GM19025 (cell line): ENCODE data around the gene SRD5A3.

Experiments
- ATAC-seq: cut with Tn5 transposase; IDR thresholded peaks from one replicate; pipeline ENCODE4 v1.9.1; 2021; ENCODE audit warnings: mild to moderate bottlenecking, low read depth, moderate library complexity; ENCODE audit not compliant: unreplicated experiment

The SRD5A3 gene

DNA sequence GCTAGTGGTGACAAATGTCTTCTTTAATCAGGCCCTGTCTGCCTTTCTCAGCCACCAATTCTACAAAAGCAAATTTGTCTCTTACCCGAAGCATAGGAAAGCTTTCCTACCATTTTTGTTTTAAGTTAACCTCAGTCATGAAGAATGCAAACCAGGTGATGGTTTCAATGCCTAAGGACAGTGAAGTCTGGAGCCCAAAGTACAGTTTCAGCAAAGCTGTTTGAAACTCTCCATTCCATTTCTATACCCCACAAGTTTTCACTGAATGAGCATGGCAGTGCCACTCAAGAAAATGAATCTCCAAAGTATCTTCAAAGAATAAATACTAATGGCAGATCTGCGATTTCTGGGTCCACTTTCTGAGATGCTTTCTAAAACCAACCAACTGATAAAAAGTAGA lies 23.9 kb downstream of the SRD5A3 start:
- no peak for ATAC-seq

DNA sequence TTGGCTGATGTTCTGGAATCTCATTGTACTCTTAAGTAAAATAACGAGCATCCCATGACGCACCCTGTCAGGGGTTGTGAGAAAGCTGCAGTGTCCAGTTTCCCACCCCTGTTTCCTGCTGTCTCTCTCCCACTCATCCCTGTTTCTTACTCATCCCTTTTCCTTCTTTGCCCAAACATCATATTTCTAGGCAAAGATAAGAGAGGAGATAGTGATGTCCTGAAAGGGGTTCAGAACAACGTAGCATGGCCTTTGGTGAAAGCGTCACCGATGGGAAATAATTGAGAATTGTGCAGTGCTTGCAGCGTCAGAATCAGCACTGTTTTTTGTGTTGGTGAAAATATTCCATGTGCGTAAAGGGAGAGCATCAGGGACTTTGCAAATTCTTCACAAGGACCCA lies 26.2 kb downstream of the SRD5A3 start:
- ATAC-seq, result no peak

DNA sequence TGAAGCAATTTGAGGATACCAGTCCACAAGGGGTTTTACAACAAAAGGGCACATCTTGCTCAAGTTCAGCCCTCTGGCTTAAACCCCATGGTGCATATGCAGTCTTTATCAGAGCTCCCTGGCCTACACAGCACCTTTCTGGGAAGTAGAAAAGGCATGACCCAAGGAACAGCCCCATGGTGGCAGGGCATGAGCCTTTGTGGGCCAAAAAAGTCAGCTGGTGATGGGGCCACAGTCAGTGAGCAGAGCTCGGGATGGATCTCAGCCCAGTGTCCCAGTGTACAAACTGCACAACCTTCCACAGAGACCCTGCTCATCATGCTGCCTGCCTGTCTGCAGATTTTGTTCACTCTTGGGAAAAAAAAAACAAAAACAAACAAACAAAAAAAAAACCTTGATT lies 27.4 kb downstream of the SRD5A3 start:
- ATAC-seq, result no peak

DNA sequence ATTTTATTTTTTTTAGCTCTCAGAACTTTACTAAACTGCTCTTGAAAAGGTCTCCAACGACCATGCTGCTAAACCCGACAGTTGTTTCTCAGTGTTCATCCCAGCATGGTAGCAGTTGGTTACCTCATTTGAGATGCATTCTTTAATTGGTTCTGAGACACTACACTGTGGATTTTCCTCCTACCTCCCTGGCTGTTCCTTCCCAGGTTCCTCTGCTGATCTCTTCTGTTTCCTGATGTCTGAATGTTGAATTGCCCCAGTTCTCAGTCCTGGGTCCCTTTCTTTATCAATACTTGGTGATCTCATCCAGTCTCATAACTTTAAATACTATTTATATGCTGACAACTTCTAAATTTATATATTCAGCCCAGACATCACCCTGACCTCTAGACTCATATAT lies 30.7 kb downstream of the SRD5A3 start:
- ATAC-seq, result no peak

DNA sequence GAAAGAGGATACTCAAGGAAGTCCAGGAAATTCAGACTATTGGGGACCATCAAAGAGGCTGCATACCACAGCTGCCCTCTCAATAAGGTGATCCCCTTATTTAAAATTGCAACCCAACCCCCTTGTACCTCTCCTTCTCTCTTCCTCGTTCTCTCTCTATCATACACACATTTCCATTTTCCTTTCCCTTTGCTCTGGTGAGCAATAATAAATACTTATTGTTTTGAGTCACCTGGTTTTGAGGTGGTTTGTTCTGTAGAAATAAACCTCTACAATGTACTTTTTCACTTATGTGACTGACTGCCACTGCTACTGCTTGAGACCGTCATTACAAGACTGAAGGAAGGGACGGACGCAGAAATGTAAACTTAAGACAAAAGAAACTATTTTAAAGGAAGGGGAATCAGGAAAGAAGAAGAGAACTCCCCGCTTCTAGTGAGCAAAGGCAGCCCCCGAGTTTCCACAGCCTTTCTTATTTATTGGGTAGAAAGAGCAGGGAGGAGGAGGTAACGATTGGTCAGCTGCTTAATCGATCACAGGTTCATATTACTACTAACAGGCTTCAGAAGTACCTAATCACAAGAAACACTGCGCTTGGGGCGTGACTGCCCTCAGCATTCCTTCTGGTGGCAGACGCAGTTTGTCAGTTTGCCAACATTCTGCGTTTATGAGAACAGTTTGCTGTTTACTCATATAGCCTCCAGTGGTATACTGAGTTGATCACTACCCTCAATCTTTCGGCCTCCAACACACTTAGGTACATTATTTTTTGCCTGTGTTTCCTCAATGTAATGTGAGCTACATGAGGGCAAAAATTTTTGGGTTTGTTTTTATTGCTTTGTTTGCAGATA lies 32.8 kb downstream of the SRD5A3 start:
- no peak for ATAC-seq

DNA sequence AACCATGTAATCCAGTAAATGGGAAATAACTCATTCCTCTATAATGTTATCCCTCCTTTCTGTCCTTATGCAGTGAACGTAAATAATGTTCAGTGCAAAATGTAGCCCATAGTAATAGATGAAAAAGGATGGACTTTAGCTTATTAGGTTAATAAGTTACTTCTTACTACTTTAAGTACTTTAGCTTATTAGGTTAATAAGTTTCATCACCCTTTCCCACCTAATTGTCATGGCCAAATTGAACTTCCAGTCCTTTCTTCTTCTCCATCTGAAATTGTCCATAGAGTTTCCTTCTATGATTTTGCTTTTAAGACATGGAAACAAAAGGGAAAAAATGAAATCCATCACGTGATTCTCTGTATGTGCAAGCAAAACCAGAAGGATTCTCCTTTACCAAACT lies 34.5 kb downstream of the SRD5A3 start:
- ATAC-seq, result no peak

DNA sequence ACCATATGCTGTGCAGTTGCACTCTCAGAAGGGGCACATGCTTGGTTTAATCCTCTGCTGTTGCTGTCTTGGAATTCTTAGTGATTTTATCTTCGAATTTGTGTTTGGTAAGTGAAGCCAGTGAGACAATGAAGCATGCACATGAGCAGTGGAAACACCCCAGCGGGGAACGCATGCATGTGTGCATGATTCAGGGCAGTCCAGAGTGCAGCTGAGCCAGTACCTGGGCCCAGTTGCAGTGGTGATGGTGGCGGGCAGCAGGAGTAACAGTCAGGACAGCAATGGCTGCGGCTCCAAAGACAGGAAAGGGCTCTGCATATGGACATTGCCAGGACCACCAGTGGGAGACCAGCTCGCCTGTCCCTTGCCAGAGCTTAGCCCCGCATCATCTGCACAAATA lies 35.5 kb downstream of the SRD5A3 start:
- no peak for ATAC-seq

DNA sequence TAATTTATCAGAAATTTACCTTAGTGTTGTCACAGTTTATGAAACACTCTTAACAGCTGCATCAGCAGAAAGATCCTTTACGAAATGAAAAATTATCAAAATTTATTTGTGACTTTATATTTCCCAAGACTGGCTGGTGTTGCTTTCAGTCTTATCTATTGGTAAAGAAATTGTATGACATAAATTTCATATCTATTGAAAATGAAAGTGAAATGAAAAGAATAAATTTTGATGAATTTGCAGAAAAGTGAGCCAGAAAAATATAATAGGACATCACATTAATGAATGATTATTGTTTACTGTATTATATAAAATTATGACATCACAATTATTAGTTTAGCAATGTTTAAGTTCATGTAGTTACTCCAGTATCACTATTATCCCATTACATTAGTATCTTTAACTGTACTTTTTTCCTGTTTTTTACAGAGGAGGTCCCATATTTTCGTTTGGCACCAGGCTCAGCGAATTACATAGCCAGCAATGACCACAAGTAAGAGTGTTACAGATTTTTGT lies 36.5 kb downstream of the SRD5A3 start:
- ATAC-seq, result no peak

DNA sequence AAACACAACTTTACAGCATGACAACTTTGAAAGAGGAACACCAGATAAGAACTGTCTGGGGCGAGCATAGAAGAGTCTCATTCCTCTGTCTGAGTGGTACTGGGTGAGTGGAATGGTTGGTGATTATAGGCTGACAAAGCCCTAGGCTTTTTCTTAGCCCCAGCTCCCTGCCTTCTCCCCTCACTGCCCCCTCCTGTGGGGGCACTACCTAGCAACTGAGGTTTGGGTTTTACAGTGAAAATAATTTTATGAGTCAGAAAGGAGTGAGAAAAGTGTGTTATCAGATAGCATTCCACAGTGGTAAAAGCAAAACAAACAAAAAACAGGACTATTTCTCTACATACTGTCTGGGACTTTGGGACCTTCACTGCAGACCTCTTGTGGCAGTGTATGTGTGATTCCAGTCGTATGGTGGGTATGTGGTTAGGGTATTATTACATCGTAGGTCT lies 39.2 kb downstream of the SRD5A3 start:
- ATAC-seq, result no peak

DNA sequence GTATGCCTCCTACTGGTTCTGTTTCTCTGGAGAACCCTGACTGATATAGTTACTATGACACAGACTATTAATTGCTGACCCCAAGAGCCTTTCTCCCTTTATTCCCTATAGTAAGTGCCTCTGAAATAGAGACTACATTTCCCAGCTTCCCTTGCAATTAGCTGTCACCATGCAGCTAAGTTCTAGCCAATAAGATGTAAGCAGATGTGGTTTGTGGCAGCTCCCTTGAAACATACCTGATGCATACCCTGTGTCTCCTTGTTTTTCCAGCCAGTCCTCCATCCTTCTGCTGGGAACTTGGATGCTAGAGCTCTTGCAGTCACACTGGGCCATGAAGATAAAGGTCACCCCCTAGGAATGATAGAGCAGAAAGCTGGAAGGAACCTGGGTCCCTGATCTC lies 40.0 kb downstream of the SRD5A3 start:
- no peak for ATAC-seq

DNA sequence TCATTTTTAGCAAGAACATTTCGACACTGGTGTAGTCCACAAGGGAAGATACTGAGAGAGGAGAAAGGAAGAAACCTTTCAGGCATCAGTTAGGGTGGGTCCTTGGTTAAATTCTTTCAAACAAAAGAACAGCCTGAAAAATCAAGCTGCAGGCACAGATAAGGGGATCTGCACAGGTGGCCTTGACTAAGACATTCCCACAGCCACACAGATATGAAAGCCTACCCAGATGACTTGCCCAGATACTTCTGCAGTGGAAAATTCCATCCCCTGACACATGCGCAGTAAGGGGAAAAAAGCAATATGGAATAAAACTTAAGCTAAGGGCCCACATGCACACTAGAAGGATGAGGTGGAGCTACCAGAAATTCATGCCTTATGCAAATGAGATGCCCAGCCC lies 40.8 kb downstream of the SRD5A3 start:
- ATAC-seq, result no peak

DNA sequence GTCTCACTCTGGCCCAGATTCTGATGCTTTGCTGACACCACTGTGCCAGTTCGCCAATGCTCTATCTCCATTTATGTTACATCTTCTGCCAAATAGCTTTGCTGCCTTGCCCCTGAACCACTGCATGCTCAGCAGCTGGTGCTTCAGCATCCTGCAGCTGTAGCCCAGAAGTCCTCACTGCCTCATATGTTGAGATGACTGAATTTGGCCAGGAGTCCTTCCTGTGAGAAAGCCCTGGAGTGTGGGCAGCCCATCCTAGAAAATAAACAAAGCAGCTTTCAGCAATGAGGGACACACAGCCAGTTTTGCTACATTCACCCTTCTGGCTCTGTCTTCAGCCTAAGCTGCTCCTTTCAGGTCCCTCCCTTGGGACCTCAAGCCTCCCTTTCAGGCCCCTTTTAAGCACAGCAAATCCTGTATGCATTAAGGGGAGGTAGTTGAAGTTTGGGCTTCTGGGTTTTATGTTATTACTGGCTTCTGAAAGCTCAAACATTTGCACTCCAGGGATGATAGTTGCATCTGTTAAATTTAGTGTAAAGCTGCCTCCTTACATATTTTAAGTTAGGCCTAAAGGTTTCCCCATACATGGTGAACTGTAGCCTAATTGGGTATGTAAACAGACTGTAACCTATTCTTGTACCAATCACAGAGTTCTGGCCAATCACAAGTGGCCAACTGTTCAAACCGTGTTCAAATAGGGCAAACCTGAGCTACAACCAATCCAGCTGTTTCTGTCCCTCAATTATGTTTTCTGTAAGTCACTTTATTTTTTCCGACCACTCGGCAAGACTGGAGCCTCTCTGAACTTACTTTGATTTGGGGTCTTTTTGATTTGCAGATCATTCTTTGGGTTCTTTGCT lies 47.6 kb downstream of the SRD5A3 start:
- ATAC-seq, result no peak

DNA sequence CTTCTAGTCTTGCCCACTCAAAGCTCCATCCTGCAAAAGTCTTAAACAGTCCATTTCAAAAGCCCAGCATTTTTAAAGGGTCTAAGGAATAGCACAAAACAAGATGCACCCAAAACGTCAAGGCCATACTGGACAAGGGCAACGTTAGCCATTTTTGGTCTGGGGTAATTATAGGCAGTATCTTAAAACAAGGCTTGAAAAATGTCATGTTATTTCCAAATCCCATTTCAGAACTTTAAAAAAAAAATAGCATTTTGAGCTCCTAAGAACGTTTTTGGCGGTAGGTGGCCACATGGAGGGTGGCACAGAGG lies 49.1 kb downstream of the SRD5A3 start:
- ATAC-seq, result no peak

DNA sequence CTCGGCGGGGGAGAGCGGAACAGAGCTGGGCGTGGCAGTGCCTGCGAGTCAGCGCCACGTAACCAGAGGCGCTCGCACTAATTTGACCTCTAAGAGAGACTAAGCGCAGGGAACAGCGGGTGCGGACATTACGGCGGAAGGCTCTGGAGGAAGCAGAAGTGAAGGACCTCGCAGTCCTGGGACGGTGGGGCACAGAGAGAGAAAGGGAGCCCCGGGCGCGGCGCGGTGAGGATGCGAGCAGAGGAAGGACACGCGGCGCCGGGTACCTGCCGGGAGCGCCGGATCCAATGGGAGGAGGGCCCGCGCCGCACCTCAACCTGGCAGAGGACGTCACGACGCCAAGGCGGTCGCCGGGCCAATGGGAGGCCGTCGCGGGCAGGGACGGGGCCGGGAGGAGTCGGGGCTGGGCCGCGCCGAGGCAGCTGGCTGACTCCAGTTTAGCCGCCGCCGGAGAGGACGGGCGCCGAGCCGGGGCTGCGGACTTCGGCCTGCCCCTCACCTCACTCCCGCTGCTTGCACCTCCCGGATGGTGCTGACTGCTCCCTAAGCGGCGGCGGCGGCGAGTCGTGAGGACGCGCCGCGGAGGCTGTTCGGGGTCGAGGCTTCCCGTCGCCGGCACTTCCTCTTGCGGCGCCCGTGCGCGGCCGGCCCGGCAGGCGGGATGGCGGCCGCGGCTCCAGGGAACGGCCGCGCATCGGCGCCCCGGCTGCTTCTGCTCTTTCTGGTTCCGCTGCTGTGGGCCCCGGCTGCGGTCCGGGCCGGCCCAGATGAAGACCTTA lies 49.7 kb downstream of the SRD5A3 start, which contains the start of gene TMEM165:
Gene TMEM165, plus strand, starts transcription at position 429 of the 779 bp plus-strand sequence. Its CDS starts 233 bp downstream, at position 662.
- ATAC-seq, result peak; percentile 93

DNA sequence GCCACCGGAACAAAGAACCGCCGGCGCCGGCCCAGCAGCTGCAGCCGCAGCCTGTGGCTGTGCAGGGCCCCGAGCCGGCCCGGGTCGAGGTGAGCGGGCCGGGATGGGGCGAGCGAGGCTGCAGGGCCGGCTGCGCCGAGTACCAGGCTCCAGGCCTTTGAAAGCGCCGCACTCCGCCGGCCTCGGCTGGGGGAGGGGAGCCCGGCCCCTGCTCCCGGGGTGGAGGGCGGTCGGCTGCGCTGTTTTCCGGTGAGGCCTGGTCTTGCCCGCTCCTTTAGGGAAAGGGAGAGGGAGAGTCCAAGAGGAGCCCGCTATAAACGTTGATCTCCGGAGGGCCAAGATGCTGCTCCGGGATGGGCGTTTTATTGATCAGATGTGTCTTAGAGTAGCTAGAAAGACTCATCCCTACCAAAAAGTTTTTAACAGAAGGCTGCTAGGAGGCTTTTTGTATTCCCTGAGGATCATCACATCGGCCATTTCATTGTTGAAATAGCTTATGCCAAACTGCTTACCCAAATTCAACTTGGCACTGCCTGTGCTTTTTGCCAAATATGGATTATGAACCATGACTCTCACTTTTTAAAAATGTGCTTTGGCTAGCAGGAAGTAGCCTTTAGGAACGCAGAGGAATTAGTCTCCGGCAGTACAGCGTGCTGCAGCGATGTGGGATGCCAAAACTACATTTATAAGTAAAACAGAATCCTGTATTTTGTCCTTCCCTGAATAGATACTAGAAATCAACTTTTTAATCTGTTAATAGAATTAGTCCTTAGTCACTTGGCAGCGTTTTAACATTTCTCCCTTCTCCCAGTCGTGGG lies 50.5 kb downstream of the SRD5A3 start:
- ATAC-seq, result peak; percentile 23

DNA sequence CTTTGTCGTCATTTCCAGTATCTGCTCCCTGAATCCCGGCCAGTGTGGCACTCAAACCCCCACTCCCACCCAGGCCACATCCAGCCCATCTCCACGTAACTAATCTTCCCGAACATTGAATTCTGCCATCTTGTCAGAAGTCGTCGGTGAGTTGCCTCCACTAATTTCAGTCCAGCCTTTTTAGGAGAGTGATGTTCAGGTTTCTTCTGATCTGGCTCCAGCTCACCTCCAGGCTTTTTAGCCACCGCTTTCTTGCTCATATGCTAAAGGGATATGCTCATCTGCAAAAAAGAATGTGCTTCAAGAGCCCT lies 51.0 kb downstream of the SRD5A3 start:
- no peak for ATAC-seq

DNA sequence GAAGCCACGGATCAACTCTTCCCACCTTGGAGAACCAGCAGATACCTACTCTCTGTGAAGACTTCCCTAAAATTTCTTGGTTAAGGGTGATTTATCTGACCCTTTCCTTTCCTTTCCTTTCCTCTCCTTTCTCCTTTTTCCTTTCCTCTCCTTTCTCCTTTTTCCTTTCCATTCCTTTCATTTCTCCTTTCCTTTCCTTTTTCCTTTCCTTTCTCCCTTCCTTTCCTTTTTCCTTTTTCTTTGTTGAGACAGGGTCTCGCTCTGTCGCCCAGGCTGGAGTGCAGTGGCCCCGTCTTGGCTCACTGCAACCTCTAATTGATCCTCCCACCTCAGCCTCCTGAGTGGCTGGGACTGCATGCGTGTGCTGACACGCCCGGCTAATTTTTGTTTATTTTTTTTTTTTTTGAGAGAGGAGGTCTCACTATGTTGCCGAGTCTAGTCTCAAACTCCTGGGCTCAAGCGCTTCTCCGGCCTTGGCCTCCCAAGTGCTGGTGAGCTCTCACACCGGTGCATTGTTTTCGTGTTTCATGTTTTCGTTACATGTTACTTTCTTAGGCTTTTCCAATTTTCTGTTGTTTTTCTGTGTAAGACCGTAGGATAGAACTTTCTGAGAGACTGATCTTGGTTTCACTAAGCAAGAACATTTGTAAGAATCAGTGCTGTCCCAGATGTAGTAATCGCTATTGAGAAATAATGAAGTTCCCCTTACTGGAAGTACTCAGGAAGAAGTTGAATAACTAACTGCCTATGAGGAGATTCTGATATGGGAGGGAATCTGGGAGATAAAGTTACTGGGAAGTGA lies 51.7 kb downstream of the SRD5A3 start:
- no peak for ATAC-seq

DNA sequence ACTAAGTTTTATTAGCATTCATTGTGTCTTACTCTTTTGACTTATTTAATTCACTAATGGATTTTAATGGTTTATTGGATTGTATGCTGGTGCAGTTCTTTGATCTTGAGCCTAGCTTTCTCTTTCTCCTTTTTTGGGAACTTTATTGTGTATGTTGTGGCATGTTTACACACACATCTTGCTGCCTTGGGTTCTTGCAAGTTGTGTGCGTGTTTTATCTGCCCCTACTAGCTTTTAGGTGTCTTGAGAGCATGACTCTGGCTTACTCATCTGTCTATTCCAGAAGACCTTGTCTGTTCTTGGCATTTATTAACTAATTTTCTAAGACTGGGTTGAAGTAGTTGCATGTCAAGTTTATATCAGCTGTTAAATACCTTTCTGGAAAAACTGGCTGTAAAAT lies 52.4 kb downstream of the SRD5A3 start:
- ATAC-seq, result no peak

DNA sequence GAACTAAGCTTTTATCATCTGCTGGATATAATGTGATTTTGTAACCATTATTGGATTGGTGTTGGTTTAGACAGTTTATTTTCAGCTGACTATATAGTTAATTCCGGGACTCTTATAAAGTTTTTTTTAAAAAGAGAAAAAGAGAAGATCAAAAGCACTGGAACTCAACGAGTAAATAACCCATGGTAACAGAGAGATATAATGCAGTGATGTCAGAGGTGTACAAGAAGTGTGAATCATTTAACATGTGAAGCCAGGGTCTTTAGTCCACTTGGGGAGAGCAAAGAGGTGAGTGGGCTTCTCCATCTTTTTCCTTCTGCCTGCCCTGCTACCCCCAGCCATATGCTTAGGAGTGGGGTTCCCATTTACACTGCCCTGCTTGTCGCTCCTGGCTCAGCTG lies 52.9 kb downstream of the SRD5A3 start:
- no peak for ATAC-seq
